A549 treated with AZD2906 at 1 μM for 4 hours (cell line): ENCODE data around the gene CCDC74B. TPM values are rescaled to one million over a fixed set of nuclear protein-coding genes. Genes with fewer than 3 reads are reported as not detected.

Experiments used
- total RNA-seq: library from RNA; stranded (reverse); fragments of 200-300 nt; extraction: Qiagen RNA extraction; gene quantifications from 5 replicates; pipeline ENCODE4 v1.2.3, GENCODE V29; 2022

Gene CCDC74B
- total RNA-seq: 4.2 to 6.8 TPM (median 6.2 TPM) in 5 replicates

DNA sequence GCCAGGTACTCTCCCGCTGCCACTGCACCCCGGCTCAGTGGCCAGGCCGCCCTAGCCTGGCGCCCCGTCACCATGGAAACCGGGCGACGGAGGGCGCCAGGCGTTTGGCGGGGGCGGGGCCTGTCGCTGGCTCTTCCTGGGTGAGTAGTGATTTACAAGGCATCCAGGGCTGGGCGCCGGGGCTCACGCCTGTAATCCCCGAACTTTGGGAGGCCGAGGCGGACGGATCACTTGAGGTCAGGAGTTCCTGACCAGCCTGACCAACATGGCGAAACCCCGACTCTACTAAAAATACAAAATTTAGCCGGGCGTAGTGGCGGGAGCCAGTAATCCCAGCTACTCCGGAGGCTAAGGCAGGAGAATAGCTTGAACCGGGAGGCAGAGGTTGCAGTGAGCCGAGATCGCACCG, at the start of gene CCDC74B:
CCDC74B (minus strand) TSS at position 107 of the 409 bp plus-strand sequence. CDS start 116 bp downstream, outside the sequence.

GRCh38 chr2:130181880-130182682, 37.2 kb upstream of the CCDC74B start, which contains the start of gene MZT2B:
TSS of gene MZT2B (plus strand) at chr2:130182262. CDS start at chr2:130182283, 21 bp downstream.

GRCh38 chr2:130181325-130181879, 36.5 kb upstream of the CCDC74B start, which contains the start of gene SMPD4:
TSS of gene SMPD4 (minus strand) at chr2:130181602. CDS start at chr2:130176592, 5,010 bp downstream.

GRCh38 chr2:130129120-130129829, 15.6 kb downstream of the CCDC74B start, which contains the start of gene POTEF:
TSS of gene POTEF (minus strand) at chr2:130129222. CDS start at chr2:130120515, 8,707 bp downstream.

Other genes starting within 250 kb of the CCDC74B start
- not detected in 5 replicates for gene RAB6C, start 165.4 kb downstream of the CCDC74B start, total RNA-seq
- not detected in 5 replicates for gene POTEF, start 15.9 kb downstream of the CCDC74B start, total RNA-seq
- 72.4 to 84.4 TPM (median 82.4 TPM) in 5 replicates for gene SMPD4, start 36.5 kb upstream of the CCDC74B start, total RNA-seq
- 265 to 474 TPM (median 469 TPM) in 5 replicates for gene MZT2B, start 37.1 kb upstream of the CCDC74B start, total RNA-seq
- 5.2 to 8.8 TPM (median 6.9 TPM) in 5 replicates for gene TUBA3E, start 53.3 kb upstream of the CCDC74B start, total RNA-seq
- 140 to 169 TPM (median 159 TPM) in 5 replicates for gene IMP4, start 197.8 kb upstream of the CCDC74B start, total RNA-seq
- 28.5 to 31.5 TPM (median 30.7 TPM) in 5 replicates for gene PTPN18, start 210.9 kb upstream of the CCDC74B start, total RNA-seq